ENCODE results near the gene ACTL6A.

DNA sequence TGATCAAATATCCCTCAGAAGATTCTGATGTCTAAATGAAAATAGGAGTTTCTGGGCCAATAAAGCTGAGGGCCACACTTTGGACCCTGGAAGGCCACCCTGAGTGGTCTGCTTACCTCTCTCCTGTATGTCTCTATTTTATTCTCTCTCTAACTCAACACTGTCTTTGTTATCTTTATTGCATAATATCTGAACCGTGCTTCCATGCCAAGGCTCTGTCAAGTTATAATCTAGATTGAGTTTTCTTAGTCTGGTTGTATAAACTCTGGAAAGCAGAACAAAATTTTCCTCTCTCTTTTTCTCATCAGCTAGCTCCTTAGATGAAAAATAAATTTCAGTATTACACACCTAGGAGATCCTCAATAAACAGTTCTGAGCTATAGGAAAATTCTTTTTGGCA is 36.2 kb upstream of the ACTL6A start:
- TF ChIP-seq CTCF (conservative IDR thresholded peaks at IDR 0.05; ENCODE audit: low read depth, low read length), result no peak
- TF ChIP-seq RFX5 (IDR thresholded peaks at IDR 0.05; ENCODE audit: low read depth, low read length), result no peak
- no peak for TF ChIP-seq RAD21 (IDR thresholded peaks at IDR 0.05; ENCODE audit: low read length)
- no peak for TF ChIP-seq MAFK (IDR thresholded peaks at IDR 0.05; ENCODE audit: low read depth, low read length)
- no peak for TF ChIP-seq SMC3 (IDR thresholded peaks at IDR 0.05; ENCODE audit: low read depth, low read length)
- no peak for TF ChIP-seq MAZ (IDR thresholded peaks at IDR 0.05; ENCODE audit: borderline replicate concordance, low read depth, low read length)
- no peak for TF ChIP-seq MXI1 (IDR thresholded peaks at IDR 0.05; ENCODE audit: borderline replicate concordance, low read depth, low read length)
- no peak for TF ChIP-seq POLR2A (IDR thresholded peaks at IDR 0.05; ENCODE audit: low read depth, low read length)
- no peak for TF ChIP-seq RCOR1 (IDR thresholded peaks at IDR 0.05; ENCODE audit: insufficient replicate concordance, low read length)
- no peak for TF ChIP-seq FOS (IDR thresholded peaks at IDR 0.05; ENCODE audit: low read depth, low read length)
- TF ChIP-seq BHLHE40 (IDR thresholded peaks at IDR 0.05; ENCODE audit: low read depth, low read length), result no peak
- peak; percentile 64 for TF ChIP-seq CEBPB (IDR thresholded peaks at IDR 0.05; ENCODE audit: low read depth, low read length)

Data from IMR-90 (cell line).